ENCODE results near the gene NTRK3. TPM values are rescaled to one million over a fixed set of nuclear protein-coding genes. Genes with fewer than 3 reads are reported as not detected.

NTRK3 gene
- total and polyA plus RNA-seq, 3 donors from 2014 or later = 10.7 to 40.6 (median 24.6) TPM

DNA sequence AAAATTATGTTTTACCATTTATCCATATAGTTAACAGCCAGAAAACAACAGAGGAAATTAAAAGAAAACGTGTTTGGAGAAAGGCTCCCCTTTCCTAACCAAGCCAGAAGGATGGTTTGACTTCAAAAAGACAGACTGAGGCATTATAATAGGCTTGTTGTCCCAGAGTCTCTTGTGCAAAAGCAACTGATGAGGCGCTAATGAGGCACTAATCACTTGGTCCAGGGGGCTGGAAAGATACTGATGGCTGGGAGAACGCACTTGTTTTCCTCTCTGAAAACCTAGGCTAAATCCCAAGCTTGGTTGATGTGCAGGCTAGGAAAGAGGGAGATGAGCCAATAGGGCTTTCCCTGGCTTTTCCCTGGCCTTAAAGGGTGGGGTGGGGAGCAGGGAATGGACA lies 389.6 kb downstream of the NTRK3 start:
- Histone ChIP-seq H3K36me3 (ENCODE audit: low read depth, missing control alignments) (no peaks in the 10 kb centered on the region), H3K9me3 (no peaks in the 10 kb centered on the region), H3K4me1 (no peaks in the 10 kb centered on the region), H3K27me3 (no peaks in the 10 kb centered on the region), H3K27ac (no peak overlapping the region), H3K4me3 (no peak overlapping the region)
- intact Hi-C loops (cut with DNase I; ENCODE audit: low total_unique reads) = no loop called here
- WGBS, 2 donors = 17 to 24% methylated on average over 3 of the region's 3 CpGs
- TF ChIP-seq, protein P1, sequence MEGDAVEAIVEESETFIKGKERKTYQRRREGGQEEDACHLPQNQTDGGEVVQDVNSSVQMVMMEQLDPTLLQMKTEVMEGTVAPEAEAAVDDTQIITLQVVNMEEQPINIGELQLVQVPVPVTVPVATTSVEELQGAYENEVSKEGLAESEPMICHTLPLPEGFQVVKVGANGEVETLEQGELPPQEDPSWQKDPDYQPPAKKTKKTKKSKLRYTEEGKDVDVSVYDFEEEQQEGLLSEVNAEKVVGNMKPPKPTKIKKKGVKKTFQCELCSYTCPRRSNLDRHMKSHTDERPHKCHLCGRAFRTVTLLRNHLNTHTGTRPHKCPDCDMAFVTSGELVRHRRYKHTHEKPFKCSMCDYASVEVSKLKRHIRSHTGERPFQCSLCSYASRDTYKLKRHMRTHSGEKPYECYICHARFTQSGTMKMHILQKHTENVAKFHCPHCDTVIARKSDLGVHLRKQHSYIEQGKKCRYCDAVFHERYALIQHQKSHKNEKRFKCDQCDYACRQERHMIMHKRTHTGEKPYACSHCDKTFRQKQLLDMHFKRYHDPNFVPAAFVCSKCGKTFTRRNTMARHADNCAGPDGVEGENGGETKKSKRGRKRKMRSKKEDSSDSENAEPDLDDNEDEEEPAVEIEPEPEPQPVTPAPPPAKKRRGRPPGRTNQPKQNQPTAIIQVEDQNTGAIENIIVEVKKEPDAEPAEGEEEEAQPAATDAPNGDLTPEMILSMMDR (IDR thresholded peaks at IDR 0.05) = no peak
- TF ChIP-seq POLR2A (IDR thresholded peaks at IDR 0.05) = no peak
- no peak for DNase-seq

DNA sequence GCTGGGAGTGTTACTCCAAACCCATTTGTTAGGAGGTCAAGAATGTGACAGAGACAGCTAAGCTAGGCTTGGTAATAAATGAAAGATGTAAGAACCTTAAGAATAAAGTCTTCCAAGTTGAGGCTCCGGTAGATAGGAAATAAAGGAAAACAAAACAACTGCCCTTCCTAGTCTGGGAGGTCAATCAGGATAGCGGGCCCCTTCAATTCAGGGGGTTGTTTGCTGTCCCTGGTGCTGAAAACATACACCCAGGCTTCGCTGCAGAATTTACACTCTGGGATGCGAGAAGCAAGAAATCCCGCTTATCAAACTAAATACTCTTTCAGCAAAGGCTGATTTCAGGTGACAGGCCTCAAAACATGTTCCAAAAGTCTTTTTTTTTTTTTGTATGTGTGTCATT lies 393.4 kb downstream of the NTRK3 start:
- intact Hi-C loops (cut with DNase I; ENCODE audit: low total_unique reads) = no loop called here
- H3K4me1 ChIP-seq = no peaks in the 10 kb centered on the region
- H3K36me3 ChIP-seq (ENCODE audit: low read depth, missing control alignments) = no peaks in the 10 kb centered on the region
- 34 to 45% methylated on average over 5 of the region's 5 CpGs for WGBS, 2 donors
- H3K27ac ChIP-seq = no peak overlapping the region
- no peak for DNase-seq
- H3K9me3 ChIP-seq = no peaks in the 10 kb centered on the region
- no peak overlapping the region for H3K4me3 ChIP-seq
- no peak for TF ChIP-seq POLR2A (IDR thresholded peaks at IDR 0.05)
- TF ChIP-seq, protein P1 (IDR thresholded peaks at IDR 0.05) = no peak
- no peaks in the 10 kb centered on the region for H3K27me3 ChIP-seq

DNA sequence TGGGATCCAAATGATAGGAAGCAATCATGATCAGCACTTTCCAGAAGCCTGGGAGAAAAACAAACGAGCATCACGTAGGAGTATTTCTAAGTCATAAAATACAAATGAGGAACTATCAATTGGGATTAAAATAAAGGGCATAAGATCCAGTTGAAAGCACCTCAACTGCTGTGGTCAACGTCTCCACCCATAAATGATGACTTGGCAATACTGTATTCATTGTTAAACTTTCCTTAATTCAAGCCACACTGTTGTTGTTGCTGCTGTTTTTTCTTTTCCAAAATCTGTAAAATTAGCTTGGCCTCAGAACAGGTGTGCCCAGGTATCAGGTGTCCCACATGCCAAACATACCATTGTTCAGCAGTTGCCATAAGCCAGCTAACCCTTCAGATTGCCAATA lies 395.8 kb downstream of the NTRK3 start:
- Histone ChIP-seq H3K4me3 (no peak overlapping the region), H3K27ac (no peak overlapping the region), H3K9me3 (no peaks in the 10 kb centered on the region), H3K27me3 (no peaks in the 10 kb centered on the region), H3K4me1 (no peaks in the 10 kb centered on the region), H3K36me3 (ENCODE audit: low read depth, missing control alignments) (no peaks in the 10 kb centered on the region)
- no peak for DNase-seq
- TF ChIP-seq POLR2A (IDR thresholded peaks at IDR 0.05) = no peak
- TF ChIP-seq, protein P1 (IDR thresholded peaks at IDR 0.05) = no peak
- WGBS, 2 donors = 58 to 69% methylated on average over 3 of the region's 3 CpGs
- intact Hi-C loops (cut with DNase I; ENCODE audit: low total_unique reads) = no loop called here

DNA sequence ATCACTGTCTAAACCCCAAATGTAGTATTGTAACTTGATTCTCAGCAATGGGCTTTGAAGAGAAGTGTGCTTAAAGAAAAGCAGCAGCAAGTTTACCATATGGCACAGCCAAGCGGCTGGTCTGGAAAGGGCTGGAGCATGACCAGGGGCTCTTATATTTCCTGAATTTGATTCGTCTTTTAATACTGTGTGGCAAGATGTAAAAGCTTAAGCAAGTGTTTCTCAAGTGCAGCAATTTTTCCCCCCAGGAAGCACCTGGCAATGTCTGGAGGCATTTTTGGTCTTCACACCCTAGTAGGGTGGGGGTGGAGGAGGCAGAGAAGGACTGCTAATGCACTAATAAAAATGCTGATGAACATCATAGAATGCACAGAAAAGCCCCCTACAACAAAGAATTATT lies 397.9 kb downstream of the NTRK3 start:
- intact Hi-C loops (cut with DNase I; ENCODE audit: low total_unique reads) = no loop called here
- Histone ChIP-seq H3K9me3 (no peaks in the 10 kb centered on the region), H3K4me3 (no peak overlapping the region), H3K27me3 (no peaks in the 10 kb centered on the region), H3K27ac (no peak overlapping the region), H3K36me3 (ENCODE audit: low read depth, missing control alignments) (no peaks in the 10 kb centered on the region), H3K4me1 (no peaks in the 10 kb centered on the region)
- WGBS, 2 donors = 83 to 84% methylated on average over 2 of the region's 2 CpGs
- no peak for DNase-seq
- TF ChIP-seq, protein P1 (IDR thresholded peaks at IDR 0.05) = no peak
- TF ChIP-seq POLR2A (IDR thresholded peaks at IDR 0.05) = no peak

DNA sequence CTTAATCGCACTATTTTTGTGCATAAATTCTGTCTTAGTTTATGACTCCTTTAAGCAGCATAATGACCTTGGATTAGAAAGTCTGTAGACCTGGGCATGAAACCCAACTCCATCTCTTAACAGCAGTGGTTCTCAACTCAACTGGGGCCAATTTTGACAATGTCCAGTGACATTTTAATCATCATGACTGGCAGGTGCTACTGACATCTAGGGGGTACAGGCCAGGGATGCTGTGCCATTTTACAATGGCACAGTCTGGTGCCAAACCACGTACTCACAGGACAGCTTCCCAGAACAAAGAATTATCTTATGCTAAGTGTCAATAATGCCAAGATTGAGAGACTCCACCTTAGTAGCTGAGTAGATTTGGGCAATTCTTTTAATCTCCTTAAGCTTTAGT lies 405.0 kb downstream of the NTRK3 start:
- WGBS, 2 donors = 89 to 90% methylated on average over 2 of the region's 2 CpGs
- H3K4me1 ChIP-seq = no peaks in the 10 kb centered on the region

More for the DNA sequence above, 405.0 kb downstream of the NTRK3 start:
- TF ChIP-seq, protein P1 (IDR thresholded peaks at IDR 0.05) = no peak
- TF ChIP-seq POLR2A (IDR thresholded peaks at IDR 0.05) = no peak
- Histone ChIP-seq H3K9me3 (no peaks in the 10 kb centered on the region), H3K27ac (no peak overlapping the region), H3K27me3 (no peaks in the 10 kb centered on the region), H3K36me3 (ENCODE audit: low read depth, missing control alignments) (no peaks in the 10 kb centered on the region), H3K4me3 (no peak overlapping the region)
- no peak for DNase-seq
- intact Hi-C loops (cut with DNase I; ENCODE audit: low total_unique reads) = no loop called here

Data from testis (tissue), 3 donors.